T-cell (primary cell): Measurements from ENCODE around the gene IQSEC3. TPM values are rescaled to one million over a fixed set of nuclear protein-coding genes. Genes with fewer than 3 reads are reported as not detected.

Source experiments
- ATAC-seq, 4 experiments: fragments of 200-7000 bp in 3 of 4; fragments of 150-1000 bp in 1 of 4; cut with Tn5 transposase; replicated peaks in 1 of 4; 1 replicate in 3 of 4; 2 replicates in 1 of 4; pipeline ENCODE4 v1.10.0; 2021; ENCODE audit warnings: moderate library complexity in 3 of 4, mild to moderate bottlenecking in 2 of 4, moderate number of reproducible peaks in 1 of 4
- CTCF ChIA-PET, 2 donors: fragments of 300-600 bp; sonication (Branson Sonifier 250); formaldehyde crosslinking; loops; one replicate each; lab custom pipeline; 2022; ENCODE audit warnings: antibody characterized with exemption in 2 of 2; lab: Charles Lee
- POLR2A ChIA-PET, 2 donors: fragments of 300-600 bp; sonication (Branson Sonifier 250); formaldehyde crosslinking; loops; one replicate each; lab custom pipeline; 2022; ENCODE audit warnings: antibody characterized with exemption in 2 of 2; lab: Charles Lee
- DNase-seq, 35 experiments: peaks; one replicate each; pipeline versions ENCODE4 v3.0.0 to v3.0.0-alpha.2; 2013 to 2023
- H3K27ac ChIP-seq: one replicate; pipeline ENCODE4 v1.5.1; 2013; ENCODE audit warnings: low read length
- H3K27me3 ChIP-seq, 2 experiments: replicated peaks in 1 of 2; 1 replicate in 1 of 2; 2 replicates in 1 of 2; pipeline versions ENCODE4 v1.6.1 to v1.7.0; 2013; ENCODE audit warnings: low read length in 1 of 2, mixed read lengths in 1 of 2; ENCODE audit not compliant: control insufficient read depth in 2 of 2, insufficient read depth in 2 of 2; ENCODE audit errors: extremely low read depth in 1 of 2
- H3K36me3 ChIP-seq, 2 donors: 1 replicate in 1 of 2; 2 replicates in 1 of 2; pipeline versions ENCODE4 v1.6.1 to v1.7.0; 2013; ENCODE audit warnings: low read length in 1 of 2; ENCODE audit not compliant: control insufficient read depth in 2 of 2, insufficient read depth in 1 of 2; ENCODE audit errors: extremely low read depth in 1 of 2
- H3K4me1 ChIP-seq, 2 experiments: 1 replicate in 1 of 2; 2 replicates in 1 of 2; pipeline versions ENCODE4 v1.6.1 to v1.7.0; 2013; ENCODE audit warnings: low read length in 2 of 2, mixed read lengths in 1 of 2; ENCODE audit not compliant: insufficient read depth in 2 of 2, control insufficient read depth in 1 of 2; ENCODE audit errors: extremely low read depth in 1 of 2
- H3K4me3 ChIP-seq, 2 donors: 1 replicate in 1 of 2; 2 replicates in 1 of 2; pipeline versions ENCODE4 v1.5.1 to v1.7.0; 2013; ENCODE audit warnings: mild to moderate bottlenecking in 2 of 2, low read length in 1 of 2, moderate library complexity in 1 of 2; ENCODE audit not compliant: control insufficient read depth in 1 of 2; ENCODE audit errors: extremely low read depth in 1 of 2
- H3K9me3 ChIP-seq: 2 replicates; pipeline ENCODE4 v1.7.0; 2013
- H3K27ac Mint-ChIP-seq, 2 donors: one replicate each; pipeline ENCODE4 v1.8.0; 2020 to 2021; ENCODE audit warnings: mild to moderate bottlenecking in 2 of 2, mixed read lengths in 2 of 2
- H3K27me3 Mint-ChIP-seq, 2 donors: one replicate each; pipeline ENCODE4 v1.8.0; 2021 to 2022; ENCODE audit warnings: mixed read lengths in 2 of 2
- H3K36me3 Mint-ChIP-seq: one replicate; pipeline ENCODE4 v1.8.0; 2021; ENCODE audit warnings: mixed read lengths
- H3K4me1 Mint-ChIP-seq, 3 donors: one replicate each; pipeline ENCODE4 v1.8.0; 2020 to 2022; ENCODE audit warnings: mixed read lengths in 3 of 3, mild to moderate bottlenecking in 1 of 3
- H3K4me3 Mint-ChIP-seq, 3 donors: one replicate each; pipeline ENCODE4 v1.8.0; 2020 to 2022; ENCODE audit warnings: mild to moderate bottlenecking in 3 of 3, mixed read lengths in 3 of 3, moderate library complexity in 3 of 3
- H3K9me3 Mint-ChIP-seq, 3 donors: one replicate each; pipeline ENCODE4 v1.8.0; 2020 to 2022; ENCODE audit warnings: mixed read lengths in 3 of 3
- WGBS: methylation state at CpG from one replicate; pipeline ENCODE4 v1.1.5; 2013; ENCODE audit warnings: missing lambda C conversion rate; ENCODE audit not compliant: insufficient coverage; 5-methylcytosine and 5-hydroxymethylcytosine counted together
- total RNA-seq, 35 experiments: library from RNA in 6 of 35; stranded (reverse) in 6 of 35; fragments of 120-200 nt in 1 of 35; gene quantifications; one replicate each; pipeline versions ENCODE4 v1.2.1 to v1.2.4 and lab custom pipeline; 2013 to 2026

Gene IQSEC3
- total RNA-seq, 5 donors from 2014 or later (not counting 1 experiment from before 2014, with no cell fraction given), result 0.30 to 7.3 (median 2.9) TPM

DNA sequence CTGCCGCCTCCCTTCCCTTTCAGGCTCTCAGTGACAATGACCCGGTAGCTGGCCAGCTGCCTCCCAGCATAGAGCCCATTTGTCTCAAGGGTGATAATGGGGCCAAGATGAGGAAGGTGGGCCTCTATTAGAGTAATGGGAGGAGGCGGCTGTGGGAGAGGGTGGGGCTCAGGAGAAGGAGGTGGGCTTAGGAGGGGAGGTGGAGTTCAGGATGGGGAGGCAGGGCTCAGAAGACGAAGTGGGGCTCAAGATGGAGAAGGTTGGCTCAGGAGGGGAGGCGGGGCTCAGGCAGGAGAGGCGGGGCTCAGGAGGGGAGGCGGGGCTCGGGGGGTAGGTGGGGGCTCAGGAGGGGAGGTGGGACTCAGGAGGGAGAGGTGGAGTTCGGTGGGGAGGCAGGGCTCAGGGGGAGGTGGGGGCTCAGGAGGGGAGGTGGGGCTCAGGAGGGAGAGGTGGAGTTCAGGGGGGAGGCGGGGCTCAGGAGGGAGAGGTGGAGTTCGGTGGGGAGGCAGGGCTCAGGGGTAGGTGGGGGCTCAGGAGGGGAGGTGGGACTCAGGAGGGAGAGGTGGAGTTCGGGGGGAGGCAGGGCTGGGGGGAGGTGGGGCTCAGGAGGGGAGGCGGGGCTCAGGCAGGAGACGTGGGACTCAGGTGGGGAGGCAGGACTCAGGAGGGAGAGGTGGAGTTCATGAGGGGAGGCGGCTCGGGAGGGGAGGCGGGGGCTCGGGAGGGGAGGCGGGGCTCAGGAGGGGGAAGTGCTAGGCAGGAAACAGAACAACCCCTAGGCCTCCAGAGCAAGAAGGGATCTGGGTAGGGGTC lies 36.8 kb downstream of the IQSEC3 start:
- H3K4me3 ChIP-seq, result no peak overlapping the region
- WGBS, result 92% methylated on average over 2 of the region's 19 CpGs
- no peak for ATAC-seq
- H3K4me3 Mint-ChIP-seq, result no peak overlapping the region
- no peaks in the 10 kb centered on the region for H3K36me3 ChIP-seq
- H3K27me3 Mint-ChIP-seq, result peaks cover 20 to 25% of the 10 kb centered on the region in 2 donors
- DNase-seq, result peak in 1 of 35 experiments; percentile 3
- peaks cover 0 to 38% of the 10 kb centered on the region in 2 experiments for H3K27me3 ChIP-seq
- H3K36me3 Mint-ChIP-seq, result no peaks in the 10 kb centered on the region
- H3K27ac Mint-ChIP-seq, result no peak overlapping the region
- no peaks in the 10 kb centered on the region for H3K9me3 ChIP-seq
- H3K4me1 ChIP-seq, result peaks cover 3 to 5% of the 10 kb centered on the region in 2 experiments
- H3K9me3 Mint-ChIP-seq, result no peaks in the 10 kb centered on the region
- POLR2A ChIA-PET, result no interaction called here
- H3K27ac ChIP-seq, result no peak overlapping the region
- peaks cover 0 to 8% (median 7%) of the 10 kb centered on the region in 3 donors for H3K4me1 Mint-ChIP-seq
- CTCF ChIA-PET, result no interaction called here

GRCh38 chr12:104551-105081 lies 38.0 kb downstream of the IQSEC3 start:
- no peaks in the 10 kb centered on the region for H3K36me3 ChIP-seq
- CTCF ChIA-PET, result no interaction called here
- DNase-seq (peak in 23 of 35 experiments; percentile 5 to 58 (median 22)), ATAC-seq (peak; percentile 54 to 75 (median 64))
- no peaks in the 10 kb centered on the region for H3K9me3 ChIP-seq
- H3K4me3 ChIP-seq, result no peak overlapping the region
- H3K27ac Mint-ChIP-seq, result no peak overlapping the region
- peaks cover 0 to 48% of the 10 kb centered on the region in 2 experiments for H3K27me3 ChIP-seq
- POLR2A ChIA-PET, result no interaction called here
- H3K9me3 Mint-ChIP-seq, result no peaks in the 10 kb centered on the region
- H3K36me3 Mint-ChIP-seq, result no peaks in the 10 kb centered on the region
- WGBS, result 68% methylated on average over 37 of the region's 40 CpGs
- peaks cover 4 to 5% of the 10 kb centered on the region in 2 experiments for H3K4me1 ChIP-seq
- no peak overlapping the region for H3K27ac ChIP-seq
- no peak overlapping the region for H3K4me3 Mint-ChIP-seq
- H3K4me1 Mint-ChIP-seq, result peaks cover 5 to 14% (median 11%) of the 10 kb centered on the region in 3 donors
- peaks cover 12 to 20% of the 10 kb centered on the region in 2 donors for H3K27me3 Mint-ChIP-seq

- Histone ChIP-seq H3K36me3 (no peaks in the 10 kb centered on the region), H3K27ac (no peak overlapping the region), H3K4me3 (no peak overlapping the region), H3K9me3 (no peaks in the 10 kb centered on the region), H3K4me1 (peaks cover 4 to 5% of the 10 kb centered on the region in 2 experiments), H3K27me3 (peaks cover 0 to 41% of the 10 kb centered on the region in 2 experiments)
- WGBS, result 95% methylated on average over 4 of the region's 4 CpGs
- Mint-ChIP-seq H3K27me3 (peaks cover 4 to 14% of the 10 kb centered on the region in 2 donors), H3K9me3 (no peaks in the 10 kb centered on the region), H3K27ac (no peak overlapping the region), H3K4me3 (no peak overlapping the region), H3K4me1 (peaks cover 12 to 22% (median 17%) of the 10 kb centered on the region in 3 donors), H3K36me3 (no peaks in the 10 kb centered on the region)
- POLR2A ChIA-PET, result no interaction called here
- ATAC-seq (no peak), DNase-seq (no peak)
- CTCF ChIA-PET, result no interaction called here
These were observed 39.1 kb downstream of the IQSEC3 start for GRCh38 chr12:105696-106095.

- Mint-ChIP-seq H3K36me3 (no peaks in the 10 kb centered on the region), H3K9me3 (no peaks in the 10 kb centered on the region), H3K4me1 (peaks cover 12 to 22% (median 17%) of the 10 kb centered on the region in 3 donors), H3K27ac (peak overlapping the region in 1 of 2 donors; percentile 16), H3K4me3 (no peak overlapping the region), H3K27me3 (peaks cover 0 to 14% of the 10 kb centered on the region in 2 donors)
- Histone ChIP-seq H3K36me3 (no peaks in the 10 kb centered on the region), H3K4me1 (peaks cover 4 to 5% of the 10 kb centered on the region in 2 experiments), H3K4me3 (no peak overlapping the region), H3K27ac (no peak overlapping the region), H3K27me3 (peaks cover 0 to 37% of the 10 kb centered on the region in 2 experiments), H3K9me3 (no peaks in the 10 kb centered on the region)
- ATAC-seq, result no peak
- WGBS, result 60% methylated on average over 2 of the region's 5 CpGs
- no peak for DNase-seq
- ChIA-PET CTCF (no interaction called here), POLR2A (no interaction called here)
These were observed 39.6 kb downstream of the IQSEC3 start for GRCh38 chr12:106118-106591.

GRCh38 chr12:108594-108993 lies 42.0 kb downstream of the IQSEC3 start:
- Mint-ChIP-seq H3K4me1 (peaks cover 12 to 22% (median 17%) of the 10 kb centered on the region in 3 donors), H3K36me3 (no peaks in the 10 kb centered on the region), H3K27ac (no peak overlapping the region), H3K9me3 (no peaks in the 10 kb centered on the region), H3K27me3 (peaks cover 10 to 17% of the 10 kb centered on the region in 2 donors), H3K4me3 (no peak overlapping the region)
- DNase-seq (no peak), ATAC-seq (no peak)
- ChIA-PET CTCF (no interaction called here), POLR2A (no interaction called here)
- Histone ChIP-seq H3K27me3 (peaks cover 0 to 31% of the 10 kb centered on the region in 2 experiments), H3K4me3 (no peak overlapping the region), H3K27ac (no peak overlapping the region), H3K36me3 (no peaks in the 10 kb centered on the region), H3K9me3 (no peaks in the 10 kb centered on the region), H3K4me1 (peaks cover 4 to 5% of the 10 kb centered on the region in 2 experiments)
- 80% methylated on average over 6 of the region's 9 CpGs for WGBS

DNA sequence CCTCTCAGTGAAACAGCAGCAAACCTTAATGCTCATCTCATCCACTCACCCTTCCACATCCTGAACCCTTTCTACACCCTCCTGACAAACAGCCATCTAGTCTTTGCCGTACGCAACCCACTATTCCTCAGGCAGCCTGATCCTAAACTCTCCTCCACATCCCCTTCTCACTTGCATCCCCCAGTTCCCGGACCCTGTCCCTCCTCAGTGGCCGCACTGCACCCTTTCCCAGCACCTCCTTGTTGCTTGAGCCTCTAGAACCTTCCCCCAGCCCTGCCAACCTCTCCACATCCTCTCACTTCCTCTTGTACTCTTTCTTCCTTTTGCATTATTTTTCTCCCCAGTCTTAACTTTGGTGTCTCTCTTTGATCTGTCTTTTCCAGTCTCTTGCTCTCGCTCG lies 42.9 kb downstream of the IQSEC3 start:
- H3K9me3 ChIP-seq, result no peaks in the 10 kb centered on the region
- 31% methylated on average over 6 of the region's 6 CpGs for WGBS
- no peak for ATAC-seq
- Mint-ChIP-seq H3K4me1 (peaks cover 12 to 17% (median 12%) of the 10 kb centered on the region in 3 donors), H3K9me3 (no peaks in the 10 kb centered on the region), H3K4me3 (no peak overlapping the region), H3K27ac (no peak overlapping the region), H3K27me3 (peaks cover 18 to 22% of the 10 kb centered on the region in 2 donors), H3K36me3 (no peaks in the 10 kb centered on the region)
- no peak overlapping the region for H3K27ac ChIP-seq
- no peak overlapping the region for H3K4me3 ChIP-seq
- H3K4me1 ChIP-seq, result peaks cover 2 to 4% of the 10 kb centered on the region in 2 experiments
- ChIA-PET CTCF (no interaction called here), POLR2A (no interaction called here)
- no peaks in the 10 kb centered on the region for H3K36me3 ChIP-seq
- peaks cover 0 to 31% of the 10 kb centered on the region in 2 experiments for H3K27me3 ChIP-seq
- DNase-seq, result no peak
